Measurements from ENCODE around the gene CASP9.
A peak's percentile ranks its signal among the peaks of the same experiment; 100 is the strongest.
"Not testable (repeated sequence)": the region's sequence is repeated elsewhere in the genome, so short reads cannot be mapped to it uniquely, and the experiment has no call there.

The CASP9 gene

DNA sequence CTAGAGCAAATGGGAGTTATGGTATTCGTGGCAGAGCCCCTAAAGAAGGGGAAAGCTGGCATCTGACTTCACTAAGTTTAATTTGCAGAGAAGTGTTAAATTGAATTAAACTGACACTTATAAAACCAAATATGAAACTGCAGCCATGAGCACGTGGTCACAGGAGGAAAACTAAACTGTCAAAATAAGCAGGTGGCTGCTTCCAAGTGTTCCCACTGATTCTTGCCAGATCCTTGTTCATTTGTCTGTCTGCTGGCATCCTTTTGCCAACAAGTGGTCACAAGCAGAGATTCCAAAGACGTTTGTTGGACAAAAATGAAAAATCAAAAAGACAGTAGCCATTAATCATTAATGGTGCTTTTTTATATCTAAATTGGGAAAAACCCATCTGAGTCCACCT is 54.7 kb downstream of the CASP9 start:
- no peak for DNase-seq

DNA sequence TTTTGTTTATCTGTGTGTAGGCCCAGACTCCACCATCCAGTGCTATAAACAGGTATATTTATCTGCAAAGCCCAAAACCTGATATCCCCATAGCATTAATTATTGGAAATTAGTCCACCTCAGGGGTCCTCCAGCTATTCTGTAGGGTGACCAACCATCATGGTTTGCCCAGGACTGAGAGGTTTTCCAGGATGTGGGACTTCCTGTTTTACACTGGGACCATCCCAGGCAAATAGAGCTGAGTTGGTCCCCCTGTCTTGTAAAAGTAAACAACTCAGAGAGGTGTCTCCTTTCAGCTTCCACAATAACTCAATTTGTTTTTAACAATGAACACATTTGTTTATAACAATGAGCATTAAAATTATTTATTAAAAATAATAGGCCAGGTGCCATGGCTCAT is 55.9 kb downstream of the CASP9 start:
- no peak for DNase-seq

DNA sequence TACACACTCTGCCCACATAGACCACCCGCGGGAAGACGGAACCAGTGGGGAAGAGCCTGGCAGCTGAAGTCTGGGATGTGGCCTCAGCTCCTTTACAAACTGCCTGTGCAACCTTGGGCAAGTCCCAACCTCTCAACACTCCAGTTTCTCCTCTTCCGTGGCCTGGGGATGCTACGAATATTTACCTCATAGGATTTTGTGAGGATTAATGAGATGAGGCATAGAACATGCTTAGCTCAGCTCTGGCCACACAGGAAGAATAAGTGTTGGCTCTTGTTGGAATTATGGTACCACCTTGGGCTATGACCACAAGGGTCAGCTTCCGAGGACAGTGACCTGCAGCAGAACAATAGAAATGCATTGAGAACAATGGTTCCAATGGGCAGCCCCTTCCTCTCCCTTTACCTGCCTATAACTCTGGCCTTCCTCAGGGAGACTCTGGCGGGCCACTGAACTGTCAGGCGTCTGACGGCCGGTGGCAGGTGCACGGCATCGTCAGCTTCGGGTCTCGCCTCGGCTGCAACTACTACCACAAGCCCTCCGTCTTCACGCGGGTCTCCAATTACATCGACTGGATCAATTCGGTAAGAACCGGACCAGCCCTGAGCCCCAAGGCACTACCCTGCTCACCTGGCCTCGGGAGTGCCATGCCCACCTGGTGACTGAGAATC is 56.9 kb downstream of the CASP9 start:
- DNase-seq: not testable (repeated sequence)

- no peak for DNase-seq
Measured at GRCh38 chr1:15465674-15466073, 58.3 kb downstream of the CASP9 start.

GRCh38 chr1:15463926-15464322 is 60.1 kb downstream of the CASP9 start:
- not testable (repeated sequence) for DNase-seq

DNA sequence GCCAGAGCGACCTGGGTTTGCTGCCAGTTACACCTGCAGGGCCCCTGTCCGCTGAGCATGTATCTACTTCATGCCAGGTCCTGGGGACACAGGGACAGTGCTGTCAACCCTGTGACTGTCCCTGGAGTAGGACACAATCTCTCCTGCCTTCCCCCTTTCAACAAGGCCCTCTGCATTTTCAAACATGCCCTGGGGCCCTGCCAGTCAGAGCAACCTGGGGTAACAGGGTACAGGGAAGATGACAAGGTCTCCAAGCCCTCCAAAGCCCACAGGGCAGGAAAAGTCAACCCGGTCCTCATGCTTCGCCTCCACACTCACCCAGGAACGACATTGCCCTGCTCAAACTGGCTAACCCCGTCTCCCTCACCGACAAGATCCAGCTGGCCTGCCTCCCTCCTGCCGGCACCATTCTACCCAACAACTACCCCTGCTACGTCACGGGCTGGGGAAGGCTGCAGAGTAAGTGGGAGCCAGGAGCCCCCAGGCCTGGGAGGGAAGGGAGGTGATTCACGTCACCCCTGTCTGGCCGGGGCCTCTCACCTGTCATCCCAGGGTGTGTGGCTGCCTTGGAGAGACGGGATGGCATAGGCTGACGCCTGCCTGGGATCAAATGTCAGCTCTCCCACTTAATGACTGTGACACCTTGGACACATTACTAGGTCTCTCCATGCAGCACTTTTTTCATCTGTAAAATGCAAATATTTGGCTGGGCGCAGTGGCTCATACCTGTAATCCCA is 60.8 kb downstream of the CASP9 start:
- peak; percentile 20 to 32 for DNase-seq

DNA sequence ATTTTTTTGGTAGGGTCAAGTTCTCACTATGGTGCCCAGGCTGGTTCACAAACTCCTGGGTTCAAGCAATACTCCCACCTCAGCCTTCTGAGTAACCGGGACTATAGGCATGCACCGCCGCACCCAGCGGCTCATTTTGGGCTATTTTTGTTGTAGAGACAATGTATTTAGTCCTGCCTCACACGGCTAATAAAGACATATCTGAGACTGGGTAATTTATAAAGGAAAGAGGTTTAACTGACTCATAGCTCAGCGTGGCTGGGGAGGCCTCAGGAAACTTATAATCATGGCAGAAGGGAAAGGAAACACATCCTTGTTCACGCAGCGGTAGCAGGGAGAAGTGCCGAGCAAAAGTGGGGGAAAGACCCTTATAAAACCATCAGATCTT is 63.3 kb downstream of the CASP9 start:
- DNase-seq: no peak

GRCh38 chr1:15459771-15460707 is 64.0 kb downstream of the CASP9 start:
- DNase-seq: no peak

DNA sequence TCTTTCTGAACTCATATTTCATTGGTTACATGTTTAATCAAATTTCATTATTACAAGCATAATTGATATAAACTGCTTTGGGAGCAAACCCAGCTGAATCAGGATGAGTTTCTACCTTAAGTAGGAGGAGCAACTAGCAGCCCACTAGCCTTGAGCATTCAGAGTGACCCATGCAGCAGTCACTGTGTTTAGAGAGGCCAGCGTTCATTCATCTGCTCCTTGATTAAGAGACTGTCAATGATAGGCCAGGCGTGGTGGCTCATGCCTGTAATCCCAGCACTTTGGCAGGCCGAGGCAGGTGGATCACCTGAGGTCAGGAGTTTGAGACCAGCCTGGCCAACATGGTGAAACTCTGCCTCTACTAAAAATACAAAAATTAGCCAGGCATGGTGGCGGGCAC is 65.6 kb downstream of the CASP9 start:
- not testable (repeated sequence) for DNase-seq

GRCh38 chr1:15457585-15457984 is 66.4 kb downstream of the CASP9 start:
- DNase-seq: no peak

GRCh38 chr1:15456313-15456954 is 67.6 kb downstream of the CASP9 start, which contains the start of gene CELA2A:
TSS of gene CELA2A (plus strand) at chr1:15456732. CDS start at chr1:15456754, 22 bp downstream.
- DNase-seq: no peak

GRCh38 chr1:15455522-15455921 is 68.5 kb downstream of the CASP9 start:
- no peak for DNase-seq

GRCh38 chr1:15454256-15454655 is 69.8 kb downstream of the CASP9 start:
- DNase-seq: no peak

- no peak for DNase-seq
Measured at GRCh38 chr1:15453734-15454133, 70.3 kb downstream of the CASP9 start.

- DNase-seq: no peak
Measured at GRCh38 chr1:15452866-15453571, 71.0 kb downstream of the CASP9 start.

DNA sequence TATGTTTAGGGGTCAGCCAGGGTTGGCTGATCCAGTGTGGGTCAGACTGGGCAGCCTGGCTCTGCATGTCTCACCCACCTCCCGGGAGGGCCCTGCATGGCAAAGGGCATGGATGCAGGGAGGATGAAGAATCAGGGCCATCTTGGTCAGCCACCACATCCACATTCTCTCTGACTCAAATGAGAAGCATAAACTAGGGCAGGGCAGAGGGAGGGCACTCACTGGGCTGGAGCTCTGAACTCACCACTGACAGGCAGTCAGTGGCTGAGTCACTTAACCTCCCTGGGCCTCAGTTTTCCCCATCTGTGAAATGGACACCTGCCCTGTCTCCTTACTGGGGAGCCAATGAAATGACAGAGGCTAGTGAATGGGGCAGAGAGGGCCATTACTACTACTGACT is 71.8 kb downstream of the CASP9 start:
- no peak for DNase-seq

DNA sequence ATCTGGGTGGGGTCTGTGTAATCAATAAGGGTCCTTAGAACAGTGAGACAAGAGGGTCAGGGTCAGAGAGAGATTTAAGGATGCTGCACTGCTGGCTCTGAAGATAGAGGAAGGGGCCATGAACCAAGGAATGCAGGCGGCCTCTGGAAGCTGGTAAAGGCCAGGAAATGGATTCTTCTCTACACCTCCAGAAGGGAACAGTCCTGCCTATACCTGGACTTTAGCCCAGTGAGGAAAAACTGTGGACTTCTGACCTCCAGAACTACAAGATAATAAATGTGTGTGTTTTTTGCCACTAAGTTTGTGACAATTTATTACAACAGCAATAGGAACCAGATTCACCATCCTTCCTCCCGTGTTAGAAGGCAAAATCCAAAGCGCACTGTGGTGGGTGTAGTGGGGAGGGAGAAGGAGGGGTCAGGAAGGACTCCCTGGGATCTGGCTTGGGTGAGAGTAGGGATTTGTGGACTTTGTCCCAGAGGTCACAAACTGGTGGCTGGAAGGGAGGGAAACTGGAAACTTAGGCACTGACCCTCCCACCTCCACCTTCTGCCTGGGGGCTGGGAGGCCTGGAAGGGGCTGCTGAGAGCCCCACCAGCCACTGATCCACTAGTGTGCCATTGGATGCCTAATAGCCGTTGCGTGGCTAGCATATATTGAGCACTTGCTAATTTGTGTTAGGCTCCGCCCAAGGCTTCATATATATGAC is 72.8 kb downstream of the CASP9 start:
- no peak for DNase-seq

GRCh38 chr1:15449567-15449966 is 74.4 kb downstream of the CASP9 start:
- DNase-seq: no peak

- DNase-seq: no peak
Measured at GRCh38 chr1:15448877-15449462, 75.0 kb downstream of the CASP9 start.

GRCh38 chr1:15446212-15446611 is 77.8 kb downstream of the CASP9 start:
- DNase-seq: no peak
